Epithelial cell of esophagus (primary cell): ENCODE results near the gene CD151.

Experiments used
- DNase-seq: peaks from one replicate; pipeline ENCODE4 v3.0.0; 2010; ENCODE audit warnings: low read depth
- H3K4me3 ChIP-seq: 2 replicates; pipeline ENCODE4 v1.5.1; 2011; ENCODE audit warnings: mild to moderate bottlenecking, low read length, control low read depth
- CTCF ChIP-seq: IDR thresholded peaks from 2 replicates; pipeline ENCODE4 v1.5.1; 2011; ENCODE audit warnings: low read depth, mild to moderate bottlenecking, low read length, control low read depth, inconsistent platforms; ENCODE audit not compliant: insufficient read depth; ENCODE audit errors: missing control alignments

CD151 gene

GRCh38 chr11:818396-819128, 14.2 kb upstream of the CD151 start, which contains the start of gene PNPLA2:
Gene PNPLA2, plus strand, starts transcription at chr11:818914. Its CDS starts 805 bp downstream, at chr11:819719.
- DNase-seq, result peak; percentile 79
- H3K4me3 ChIP-seq, result peak within 1 kb of the TSS; percentile 61
- no peak for TF ChIP-seq CTCF

DNA sequence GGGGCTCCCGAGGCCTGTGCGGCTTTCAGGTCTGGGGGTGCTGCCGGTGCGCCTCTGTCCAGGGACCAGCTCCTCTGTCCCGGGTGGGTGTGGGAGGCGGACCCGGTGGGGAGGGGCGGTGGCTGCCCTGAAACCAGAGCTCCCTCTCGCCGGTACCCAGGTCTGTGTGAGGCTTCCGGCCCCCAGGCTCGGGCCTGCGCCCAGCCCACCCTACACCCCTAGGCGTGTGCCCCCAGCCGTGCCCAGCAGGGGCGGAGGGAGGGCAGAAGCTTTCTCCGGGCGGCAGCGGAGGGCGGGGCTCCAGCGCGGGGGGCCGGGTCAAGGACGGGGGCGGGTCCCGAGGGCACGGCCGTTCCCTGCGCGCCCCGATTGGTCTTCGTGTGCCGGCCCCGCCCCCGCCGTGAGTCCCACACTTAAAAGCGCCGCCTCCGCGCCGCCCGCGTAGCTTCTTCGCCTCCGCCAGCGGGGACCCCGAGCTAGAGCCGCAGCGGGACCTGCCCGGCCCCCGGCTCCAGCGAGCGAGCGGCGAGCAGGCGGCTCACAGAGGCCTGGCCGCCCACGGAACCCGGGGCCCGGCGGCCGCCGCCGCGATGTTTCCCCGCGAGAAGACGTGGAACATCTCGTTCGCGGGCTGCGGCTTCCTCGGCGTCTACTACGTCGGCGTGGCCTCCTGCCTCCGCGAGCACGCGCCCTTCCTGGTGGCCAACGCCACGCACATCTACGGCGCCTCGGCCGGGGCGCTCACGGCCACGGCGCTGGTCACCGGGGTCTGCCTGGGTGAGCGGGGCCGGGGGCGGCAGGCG, 13.4 kb upstream of the CD151 start:
- TF ChIP-seq CTCF, result no peak
- H3K4me3 ChIP-seq, result peak overlapping the region; percentile 61
- peak; percentile 92 for DNase-seq

DNA sequence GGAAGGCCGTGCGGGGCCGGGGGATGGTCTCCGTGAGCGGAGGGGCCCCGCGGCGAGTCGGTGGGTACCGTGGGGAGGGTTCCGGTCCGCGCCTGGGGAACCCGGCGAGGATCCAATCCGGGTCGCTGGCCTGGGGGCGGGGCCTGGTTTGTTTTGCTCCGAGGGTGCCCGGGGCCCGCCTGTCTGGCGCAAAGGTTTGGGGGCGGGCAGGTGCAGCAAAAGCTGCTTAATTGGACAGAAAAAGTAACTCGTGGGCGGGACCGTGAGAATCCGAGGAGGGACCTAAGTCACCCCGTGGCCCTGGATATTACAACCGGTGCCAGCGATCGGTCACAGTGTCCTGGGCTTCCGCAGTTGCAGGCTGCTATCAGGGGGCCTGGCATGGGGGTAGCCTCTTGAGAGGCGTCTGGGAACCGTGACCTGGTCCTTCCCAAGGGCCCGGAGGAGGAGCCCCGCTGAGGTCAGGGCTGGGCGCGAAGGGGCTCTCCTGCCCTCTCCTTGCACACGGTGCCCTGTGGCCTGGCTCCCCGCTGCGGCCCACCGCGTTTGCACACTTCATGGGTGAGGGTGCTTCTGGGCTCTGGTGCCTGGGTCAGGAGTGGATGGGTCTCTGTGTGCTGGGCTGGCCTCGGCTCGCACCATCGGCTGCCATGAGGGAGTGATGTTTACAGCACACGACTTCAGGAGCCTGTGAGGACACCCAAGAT, 12.7 kb upstream of the CD151 start:
- TF ChIP-seq CTCF, result no peak
- H3K4me3 ChIP-seq, result peak overlapping the region; percentile 61
- DNase-seq, result peak; percentile 85

GRCh38 chr11:820655-821511, 11.9 kb upstream of the CD151 start:
- peak; percentile 40 for DNase-seq
- H3K4me3 ChIP-seq, result peak overlapping the region; percentile 61
- no peak for TF ChIP-seq CTCF

DNA sequence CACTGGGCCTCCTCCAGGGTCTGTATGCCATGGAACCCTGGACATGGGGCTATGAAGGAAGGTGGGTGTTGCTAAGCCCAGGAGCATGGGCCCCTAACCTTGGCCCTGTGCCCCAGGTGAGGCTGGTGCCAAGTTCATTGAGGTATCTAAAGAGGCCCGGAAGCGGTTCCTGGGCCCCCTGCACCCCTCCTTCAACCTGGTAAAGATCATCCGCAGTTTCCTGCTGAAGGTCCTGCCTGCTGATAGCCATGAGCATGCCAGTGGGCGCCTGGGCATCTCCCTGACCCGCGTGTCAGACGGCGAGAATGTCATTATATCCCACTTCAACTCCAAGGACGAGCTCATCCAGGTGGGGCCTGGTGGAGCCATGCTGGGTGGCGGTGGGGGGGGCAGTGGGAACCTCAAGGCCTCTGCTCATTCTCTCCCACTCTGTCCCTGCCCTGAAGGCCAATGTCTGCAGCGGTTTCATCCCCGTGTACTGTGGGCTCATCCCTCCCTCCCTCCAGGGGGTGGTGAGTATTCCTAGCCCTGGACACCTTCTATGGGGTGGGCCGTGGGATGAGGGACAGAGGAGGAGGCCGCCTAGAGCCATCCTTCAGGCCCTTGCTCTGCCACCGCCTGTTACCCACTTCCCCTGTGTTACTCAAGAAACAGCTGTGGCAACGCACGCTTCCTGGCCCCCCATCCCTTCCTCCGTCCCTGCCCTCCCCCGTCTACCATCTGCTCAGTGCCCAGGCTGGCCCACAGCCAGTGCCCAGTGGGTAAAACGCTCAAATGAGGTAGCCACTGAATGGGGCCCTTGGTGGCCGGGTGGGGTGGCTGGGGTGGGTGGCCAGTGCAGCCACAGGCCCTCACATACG, 11.0 kb upstream of the CD151 start:
- no peak for TF ChIP-seq CTCF
- no peak for DNase-seq
- H3K4me3 ChIP-seq, result no peak overlapping the region
